HG02763 (cell line): ENCODE data around the gene CREB3L4.
"Not testable (repeated sequence)": the region's sequence is repeated elsewhere in the genome, so short reads cannot be mapped to it uniquely, and the experiment has no call there.

Experiments
- ATAC-seq: cut with Tn5 transposase; IDR thresholded peaks from one replicate; pipeline ENCODE4 v1.9.1; 2021; ENCODE audit warnings: mild to moderate bottlenecking, moderate library complexity; ENCODE audit not compliant: unreplicated experiment

CREB3L4 gene

GRCh38 chr1:153984123-153984894, 16.6 kb downstream of the CREB3L4 start:
- ATAC-seq: no peak

GRCh38 chr1:153985341-153985912, 17.7 kb downstream of the CREB3L4 start:
- no peak for ATAC-seq

- ATAC-seq: no peak
Observed at GRCh38 chr1:153985941-153986761, 18.4 kb downstream of the CREB3L4 start, which contains the start of gene RAB13. RAB13 (minus strand) TSS chr1:153986339; CDS start chr1:153986236, 103 bp downstream.

- no peak for ATAC-seq
Observed at GRCh38 chr1:153987621-153988020, 19.9 kb downstream of the CREB3L4 start.

GRCh38 chr1:153990468-153991150, 22.9 kb downstream of the CREB3L4 start, which contains the start of gene RPS27:
RPS27 (plus strand) TSS chr1:153990762; CDS start chr1:153990797, 35 bp downstream.
- peak; percentile 85 for ATAC-seq

GRCh38 chr1:153991151-153991630, 23.5 kb downstream of the CREB3L4 start:
- no peak for ATAC-seq

- ATAC-seq: no peak
Observed at GRCh38 chr1:153991806-153992205, 24.1 kb downstream of the CREB3L4 start.

GRCh38 chr1:153995202-153995601, 27.5 kb downstream of the CREB3L4 start:
- no peak for ATAC-seq

- ATAC-seq: no peak
Observed at GRCh38 chr1:153995640-153996039, 27.9 kb downstream of the CREB3L4 start.

- not testable (repeated sequence) for ATAC-seq
Observed at GRCh38 chr1:153996882-153997281, 29.2 kb downstream of the CREB3L4 start.

- ATAC-seq: no peak
Observed at GRCh38 chr1:154000420-154000819, 32.7 kb downstream of the CREB3L4 start.

GRCh38 chr1:154006136-154006535, 38.4 kb downstream of the CREB3L4 start:
- no peak for ATAC-seq

- ATAC-seq: no peak
Observed at GRCh38 chr1:154012129-154012528, 44.4 kb downstream of the CREB3L4 start.

GRCh38 chr1:154012543-154012942, 44.8 kb downstream of the CREB3L4 start:
- ATAC-seq: not testable (repeated sequence)

- ATAC-seq: no peak
Observed at GRCh38 chr1:154014154-154014907, 46.6 kb downstream of the CREB3L4 start.

GRCh38 chr1:154019269-154019668, 51.6 kb downstream of the CREB3L4 start:
- no peak for ATAC-seq

- no peak for ATAC-seq
Observed at GRCh38 chr1:154019940-154020339, 52.2 kb downstream of the CREB3L4 start.
